Esophagus squamous epithelium (tissue), 4 donors: ENCODE results near the gene KCNJ9.

Experiments used
- CTCF ChIP-seq, 6 experiments: fragments of 450-650 bp in 4 of 6; fragments of 200-600 bp in 2 of 6; sonication (generic) in 2 of 6; IDR thresholded peaks; one replicate each; pipeline ENCODE4 v1.5.1; 2016 to 2019; ENCODE audit warnings: antibody characterized with exemption in 6 of 6, mild to moderate bottlenecking in 4 of 6, moderate library complexity in 4 of 6
- POLR2A ChIP-seq, 4 donors: fragments of 450-650 bp; IDR thresholded peaks; one replicate each; pipeline ENCODE4 v1.6.1; 2017; ENCODE audit warnings: antibody characterized with exemption in 4 of 4, mild to moderate bottlenecking in 4 of 4, moderate library complexity in 3 of 4

GRCh38 chr1:160112357-160112756 is 31.0 kb downstream of the KCNJ9 start:
- no peak for TF ChIP-seq CTCF (IDR thresholded peaks at IDR 0.05)
- TF ChIP-seq POLR2A (IDR thresholded peaks at IDR 0.05): no peak
